HEK293 (cell line): ENCODE measurements around the gene SLC39A3.

Experiments
- CTCF ChIA-PET: fragments of 350-600 bp; formaldehyde crosslinking; extraction: SDS; loops from one replicate; lab custom pipeline; 2021; ENCODE audit warnings: antibody characterized with exemption; lab: Yijun Ruan, JAX
- POLR2A ChIA-PET: fragments of 300-600 bp; formaldehyde crosslinking; extraction: SDS; loops from one replicate; lab custom pipeline; 2020; ENCODE audit warnings: antibody characterized with exemption, inconsistent platforms; lab: Yijun Ruan, JAX
- H3K27ac ChIP-seq: fragments of 200-500 bp; sonication (Bioruptor generic); 2 replicates; pipeline ENCODE4 v1.5.1; 2014; ENCODE audit warnings: low read depth, low read length, control low read depth, inconsistent platforms; ENCODE audit errors: extremely low read depth
- H3K36me3 ChIP-seq, 2 experiments: fragments of 200-500 bp in 1 of 2; sonication (Bioruptor generic) in 1 of 2; 1 replicate in 1 of 2; 2 replicates in 1 of 2; pipeline ENCODE4 v1.5.1; 2014 to 2017; ENCODE audit warnings: inconsistent platforms in 2 of 2, low read length in 2 of 2; ENCODE audit not compliant: control insufficient read depth in 2 of 2, insufficient read depth in 1 of 2
- H3K4me1 ChIP-seq: fragments of 200-500 bp; sonication (Bioruptor generic); 2 replicates; pipeline ENCODE4 v1.5.1; 2014; ENCODE audit warnings: mild to moderate bottlenecking, low read length, inconsistent platforms; ENCODE audit not compliant: control insufficient read depth, insufficient read depth
- H3K4me3 ChIP-seq: 2 replicates; pipeline ENCODE4 v1.5.1; 2011; ENCODE audit warnings: low read depth, mild to moderate bottlenecking, control low read depth, low read length, moderate library complexity
- H3K9me3 ChIP-seq: fragments of 200-500 bp; sonication (Bioruptor generic); 2 replicates; pipeline ENCODE4 v1.5.1; 2014; ENCODE audit warnings: low read depth, low read length, inconsistent platforms; ENCODE audit not compliant: control insufficient read depth, insufficient read depth
- GLI2 ChIP-seq: fragments of 450-650 bp; formaldehyde crosslinking; IDR thresholded peaks from 2 replicates; pipeline ENCODE4; 2017; ENCODE audit warnings: missing biosample characterization, missing genetic modification characterization, low read depth, borderline replicate concordance
- KLF16 ChIP-seq: fragments of 450-650 bp; formaldehyde crosslinking; IDR thresholded peaks from 2 replicates; pipeline ENCODE4 v1.5.1; 2017; ENCODE audit warnings: missing biosample characterization, missing genetic modification characterization
- SP2 ChIP-seq: fragments of 450-650 bp; formaldehyde crosslinking; IDR thresholded peaks from 2 replicates; pipeline ENCODE4 v1.5.1; 2016; ENCODE audit warnings: missing biosample characterization, missing genetic modification characterization
- SP3 ChIP-seq: fragments of 450-650 bp; formaldehyde crosslinking; IDR thresholded peaks from 2 replicates; pipeline ENCODE4 v1.5.1; 2016; ENCODE audit warnings: missing biosample characterization, missing genetic modification characterization
- TSHZ1 ChIP-seq: fragments of 450-650 bp; formaldehyde crosslinking; IDR thresholded peaks from 2 replicates; pipeline ENCODE4 v1.5.1; 2016; ENCODE audit warnings: missing biosample characterization, missing genetic modification characterization, borderline replicate concordance
- ZBTB10 ChIP-seq: fragments of 450-650 bp; formaldehyde crosslinking; IDR thresholded peaks from 2 replicates; pipeline ENCODE4 v1.5.1; 2016; ENCODE audit warnings: missing biosample characterization, missing genetic modification characterization
- ZBTB6 ChIP-seq: fragments of 450-650 bp; formaldehyde crosslinking; IDR thresholded peaks from 2 replicates; pipeline ENCODE4 v1.5.1; 2017; ENCODE audit warnings: missing biosample characterization, missing genetic modification characterization
- ZFP69B ChIP-seq: fragments of 450-650 bp; formaldehyde crosslinking; IDR thresholded peaks from 2 replicates; pipeline ENCODE4 v1.5.1; 2016; ENCODE audit warnings: missing biosample characterization, missing genetic modification characterization
- ZNF138 ChIP-seq: fragments of 450-650 bp; formaldehyde crosslinking; IDR thresholded peaks from 2 replicates; pipeline ENCODE4 v1.5.1; 2016; ENCODE audit warnings: missing biosample characterization, missing genetic modification characterization, borderline replicate concordance
- ZNF202 ChIP-seq: fragments of 450-650 bp; formaldehyde crosslinking; IDR thresholded peaks from 2 replicates; pipeline ENCODE4 v1.5.1; 2016; ENCODE audit warnings: missing biosample characterization, missing genetic modification characterization, borderline replicate concordance
- ZNF341 ChIP-seq: fragments of 450-650 bp; formaldehyde crosslinking; IDR thresholded peaks from 2 replicates; pipeline ENCODE4; 2016; ENCODE audit warnings: low read depth, missing biosample characterization, missing genetic modification characterization
- ZNF362 ChIP-seq: fragments of 450-650 bp; formaldehyde crosslinking; IDR thresholded peaks from 2 replicates; pipeline ENCODE4 v1.5.1; 2016; ENCODE audit warnings: missing biosample characterization, missing genetic modification characterization
- ZNF416 ChIP-seq: fragments of 450-650 bp; formaldehyde crosslinking; IDR thresholded peaks from 2 replicates; pipeline ENCODE4 v1.5.1; 2016; ENCODE audit warnings: missing biosample characterization, missing genetic modification characterization
- ZNF426 ChIP-seq: fragments of 450-650 bp; formaldehyde crosslinking; IDR thresholded peaks from 2 replicates; pipeline ENCODE4 v1.5.1; 2017; ENCODE audit warnings: missing biosample characterization, missing genetic modification characterization, mild to moderate bottlenecking, inconsistent platforms, moderate library complexity
- ZNF521 ChIP-seq: fragments of 450-650 bp; formaldehyde crosslinking; IDR thresholded peaks from 2 replicates; pipeline ENCODE4 v1.5.1; 2017; ENCODE audit warnings: missing biosample characterization, mild to moderate bottlenecking, missing genetic modification characterization
- ZNF544 ChIP-seq: fragments of 450-650 bp; formaldehyde crosslinking; IDR thresholded peaks from 2 replicates; pipeline ENCODE4 v1.5.0; 2017; ENCODE audit warnings: missing biosample characterization, missing genetic modification characterization
- ZNF692 ChIP-seq: fragments of 450-650 bp; formaldehyde crosslinking; IDR thresholded peaks from 2 replicates; pipeline ENCODE4 v1.5.1; 2016; ENCODE audit warnings: missing biosample characterization, missing genetic modification characterization
- ZNF768 ChIP-seq: fragments of 450-650 bp; formaldehyde crosslinking; IDR thresholded peaks from 2 replicates; pipeline ENCODE4 v1.5.1; 2018; ENCODE audit warnings: missing biosample characterization, mild to moderate bottlenecking, missing genetic modification characterization
- ZNF777 ChIP-seq: fragments of 450-650 bp; formaldehyde crosslinking; IDR thresholded peaks from 2 replicates; pipeline ENCODE4 v1.5.1; 2017; ENCODE audit warnings: missing biosample characterization, missing genetic modification characterization, borderline replicate concordance
- ZNF792 ChIP-seq: fragments of 450-650 bp; formaldehyde crosslinking; IDR thresholded peaks from 2 replicates; pipeline ENCODE4 v1.5.1; 2016; ENCODE audit warnings: missing biosample characterization, missing genetic modification characterization
- ZSCAN5A ChIP-seq: fragments of 450-650 bp; formaldehyde crosslinking; IDR thresholded peaks from 2 replicates; pipeline ENCODE4 v1.5.1; 2016; ENCODE audit warnings: missing biosample characterization, missing genetic modification characterization

SLC39A3 gene

GRCh38 chr19:2755811-2756210 lies 16.0 kb upstream of the SLC39A3 start (continued):
- TF ChIP-seq ZNF692 (tag by site-specific recombination) = no peak
- no peak for TF ChIP-seq ZNF362 (tag by site-specific recombination)
- no peak for TF ChIP-seq ZNF138 (tag by site-specific recombination)
- TF ChIP-seq ZNF202 = no peak
- TF ChIP-seq ZNF777 (tag by site-specific recombination) = no peak

GRCh38 chr19:2755448-2755705 lies 15.6 kb upstream of the SLC39A3 start:
- ChIA-PET CTCF (interaction anchor here (0.6 kb wide), 1 partner anchor 121 kb away, joined by 3 read pairs; no protein-coding TSS in a partner anchor), POLR2A (interaction anchor here (0.6 kb wide), 1 partner anchor 9 kb away, joined by 4 read pairs; no protein-coding TSS in a partner anchor)
- TF ChIP-seq ZSCAN5A (tag by site-specific recombination) (no peak), ZNF792 (tag by site-specific recombination) (no peak), ZNF544 (tag by site-specific recombination) (no peak), GLI2 (tag by site-specific recombination) (no peak), ZBTB10 (tag by site-specific recombination) (no peak), ZNF341 (no peak)
- Histone ChIP-seq H3K36me3 (peaks cover 0 to 65% of the 10 kb centered on the region in 2 experiments; a peak in 2 of 3 replicates), H3K4me3 (no peak overlapping the region), H3K27ac (no peak overlapping the region), H3K9me3 (no peaks in the 10 kb centered on the region), H3K4me1 (no peaks in the 10 kb centered on the region)

GRCh38 chr19:2754659-2755447 lies 15.0 kb upstream of the SLC39A3 start:
- POLR2A ChIA-PET = interaction anchor here (0.6 kb wide), 1 partner anchor 9 kb away, joined by 4 read pairs; no protein-coding TSS in a partner anchor
- no peak overlapping the region for H3K27ac ChIP-seq
- H3K36me3 ChIP-seq = peaks cover 0 to 63% of the 10 kb centered on the region in 2 experiments; a peak in 2 of 3 replicates
- H3K4me1 ChIP-seq = no peaks in the 10 kb centered on the region
- H3K9me3 ChIP-seq = no peaks in the 10 kb centered on the region
- H3K4me3 ChIP-seq = no peak overlapping the region
- CTCF ChIA-PET = interaction anchor here (0.6 kb wide), 1 partner anchor 120 kb away, joined by 3 read pairs; no protein-coding TSS in a partner anchor
- TF ChIP-seq ZFP69B (tag by site-specific recombination) = no peak
- TF ChIP-seq ZNF768 (tag by site-specific recombination) = no peak
- no peak for TF ChIP-seq ZNF416 (tag by site-specific recombination)
- TF ChIP-seq ZBTB6 = no peak
- TF ChIP-seq ZNF521 (tag by site-specific recombination) = no peak
- no peak for TF ChIP-seq SP2 (tag by site-specific recombination)
- TF ChIP-seq ZNF426 (tag by site-specific recombination) = no peak
- TF ChIP-seq TSHZ1 (tag by site-specific recombination) = no peak
- TF ChIP-seq GLI2 (tag by site-specific recombination) = no peak
- TF ChIP-seq SP3 = no peak
- TF ChIP-seq KLF16 = no peak
